ENCODE measurements around the gene WNT3A.

WNT3A gene

DNA sequence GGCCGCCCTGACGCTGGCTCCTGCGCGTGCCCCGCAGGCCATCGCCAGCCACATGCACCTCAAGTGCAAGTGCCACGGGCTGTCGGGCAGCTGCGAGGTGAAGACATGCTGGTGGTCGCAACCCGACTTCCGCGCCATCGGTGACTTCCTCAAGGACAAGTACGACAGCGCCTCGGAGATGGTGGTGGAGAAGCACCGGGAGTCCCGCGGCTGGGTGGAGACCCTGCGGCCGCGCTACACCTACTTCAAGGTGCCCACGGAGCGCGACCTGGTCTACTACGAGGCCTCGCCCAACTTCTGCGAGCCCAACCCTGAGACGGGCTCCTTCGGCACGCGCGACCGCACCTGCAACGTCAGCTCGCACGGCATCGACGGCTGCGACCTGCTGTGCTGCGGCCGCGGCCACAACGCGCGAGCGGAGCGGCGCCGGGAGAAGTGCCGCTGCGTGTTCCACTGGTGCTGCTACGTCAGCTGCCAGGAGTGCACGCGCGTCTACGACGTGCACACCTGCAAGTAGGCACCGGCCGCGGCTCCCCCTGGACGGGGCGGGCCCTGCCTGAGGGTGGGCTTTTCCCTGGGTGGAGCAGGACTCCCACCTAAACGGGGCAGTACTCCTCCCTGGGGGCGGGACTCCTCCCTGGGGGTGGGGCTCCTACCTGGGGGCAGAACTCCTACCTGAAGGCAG is 52.3 kb downstream of the WNT3A start:
- no peak for DNase-seq

DNA sequence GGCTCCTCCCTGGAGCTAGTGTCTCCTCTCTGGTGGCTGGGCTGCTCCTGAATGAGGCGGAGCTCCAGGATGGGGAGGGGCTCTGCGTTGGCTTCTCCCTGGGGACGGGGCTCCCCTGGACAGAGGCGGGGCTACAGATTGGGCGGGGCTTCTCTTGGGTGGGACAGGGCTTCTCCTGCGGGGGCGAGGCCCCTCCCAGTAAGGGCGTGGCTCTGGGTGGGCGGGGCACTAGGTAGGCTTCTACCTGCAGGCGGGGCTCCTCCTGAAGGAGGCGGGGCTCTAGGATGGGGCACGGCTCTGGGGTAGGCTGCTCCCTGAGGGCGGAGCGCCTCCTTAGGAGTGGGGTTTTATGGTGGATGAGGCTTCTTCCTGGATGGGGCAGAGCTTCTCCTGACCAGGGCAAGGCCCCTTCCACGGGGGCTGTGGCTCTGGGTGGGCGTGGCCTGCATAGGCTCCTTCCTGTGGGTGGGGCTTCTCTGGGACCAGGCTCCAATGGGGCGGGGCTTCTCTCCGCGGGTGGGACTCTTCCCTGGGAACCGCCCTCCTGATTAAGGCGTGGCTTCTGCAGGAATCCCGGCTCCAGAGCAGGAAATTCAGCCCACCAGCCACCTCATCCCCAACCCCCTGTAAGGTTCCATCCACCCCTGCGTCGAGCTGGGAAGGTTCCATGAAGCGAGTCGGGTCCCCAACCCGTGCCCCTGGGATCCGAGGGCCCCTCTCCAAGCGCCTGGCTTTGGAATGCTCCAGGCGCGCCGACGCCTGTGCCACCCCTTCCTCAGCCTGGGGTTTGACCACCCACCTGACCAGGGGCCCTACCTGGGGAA is 53.0 kb downstream of the WNT3A start:
- no peak for DNase-seq

DNA sequence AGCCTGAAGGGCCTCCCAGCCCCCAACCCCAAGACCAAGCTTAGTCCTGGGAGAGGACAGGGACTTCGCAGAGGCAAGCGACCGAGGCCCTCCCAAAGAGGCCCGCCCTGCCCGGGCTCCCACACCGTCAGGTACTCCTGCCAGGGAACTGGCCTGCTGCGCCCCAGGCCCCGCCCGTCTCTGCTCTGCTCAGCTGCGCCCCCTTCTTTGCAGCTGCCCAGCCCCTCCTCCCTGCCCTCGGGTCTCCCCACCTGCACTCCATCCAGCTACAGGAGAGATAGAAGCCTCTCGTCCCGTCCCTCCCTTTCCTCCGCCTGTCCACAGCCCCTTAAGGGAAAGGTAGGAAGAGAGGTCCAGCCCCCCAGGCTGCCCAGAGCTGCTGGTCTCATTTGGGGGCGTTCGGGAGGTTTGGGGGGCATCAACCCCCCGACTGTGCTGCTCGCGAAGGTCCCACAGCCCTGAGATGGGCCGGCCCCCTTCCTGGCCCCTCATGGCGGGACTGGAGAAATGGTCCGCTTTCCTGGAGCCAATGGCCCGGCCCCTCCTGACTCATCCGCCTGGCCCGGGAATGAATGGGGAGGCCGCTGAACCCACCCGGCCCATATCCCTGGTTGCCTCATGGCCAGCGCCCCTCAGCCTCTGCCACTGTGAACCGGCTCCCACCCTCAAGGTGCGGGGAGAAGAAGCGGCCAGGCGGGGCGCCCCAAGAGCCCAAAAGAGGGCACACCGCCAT is 53.8 kb downstream of the WNT3A start:
- DNase-seq: no peak

DNA sequence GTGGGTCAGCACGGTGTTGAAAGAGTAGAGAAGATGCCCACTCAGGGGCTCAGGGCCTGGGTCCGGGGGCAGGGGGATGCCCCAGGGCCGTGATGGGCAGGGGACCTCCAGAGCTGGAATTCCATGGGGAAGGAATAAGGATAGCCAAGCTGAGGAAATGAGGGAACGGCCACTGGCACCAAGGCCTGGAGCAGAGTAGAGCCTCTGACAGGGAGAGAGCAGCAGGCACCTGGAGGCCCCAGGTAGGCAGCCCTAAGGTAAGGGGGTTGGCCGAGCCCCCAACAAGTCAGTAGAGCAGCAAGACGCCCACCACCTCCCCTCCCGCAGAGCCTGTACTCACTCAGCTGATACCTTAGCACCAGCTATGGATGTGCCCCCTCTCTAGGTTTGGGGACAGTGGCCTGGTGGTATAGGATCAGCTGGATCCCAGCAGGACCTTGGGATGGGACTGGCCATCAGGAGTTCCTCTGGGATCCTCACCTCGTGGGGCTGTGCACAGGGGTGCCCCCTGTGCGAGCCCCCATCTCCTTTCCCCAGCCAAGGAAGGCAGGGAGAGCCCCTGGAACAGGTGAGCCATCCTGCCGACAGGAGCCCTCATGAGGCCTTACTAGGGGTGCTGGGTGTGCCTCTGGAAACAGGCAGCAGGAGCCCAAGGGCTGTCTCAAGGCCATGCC is 54.8 kb downstream of the WNT3A start:
- DNase-seq: no peak

DNA sequence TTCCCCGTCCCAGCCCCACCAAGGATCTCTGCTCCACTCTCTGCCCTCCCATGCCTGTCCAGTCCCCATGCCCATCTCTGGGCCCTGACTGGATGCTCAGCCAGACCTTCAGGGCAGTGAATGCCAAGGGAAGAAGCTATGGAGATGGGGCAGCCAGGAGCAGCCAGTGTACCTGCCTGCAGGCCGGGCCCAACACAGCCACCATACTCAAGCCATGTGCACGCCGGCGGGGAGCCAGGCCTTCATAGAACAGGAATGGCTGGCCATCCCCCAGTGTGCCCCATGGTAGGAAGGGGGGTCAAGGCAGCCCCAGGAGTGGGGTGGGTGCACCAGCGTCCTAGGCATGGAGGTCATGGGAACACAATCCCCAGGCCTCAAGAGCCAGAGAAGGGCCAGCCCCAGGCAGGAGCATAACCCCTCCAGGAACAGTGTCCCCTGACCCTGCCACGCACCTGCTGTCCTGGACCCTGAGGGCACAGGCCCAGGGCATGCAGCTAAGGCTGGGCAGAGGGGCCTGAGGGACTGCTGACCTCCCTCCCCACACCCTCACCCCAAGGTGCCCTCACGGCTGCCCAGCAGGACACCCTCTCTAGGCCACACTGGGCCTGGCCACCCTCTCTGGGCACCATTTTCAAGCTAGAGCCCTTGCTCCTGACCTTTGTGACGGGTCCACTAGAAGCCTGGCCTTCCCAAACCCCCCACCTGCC is 55.4 kb downstream of the WNT3A start:
- no peak for DNase-seq

DNA sequence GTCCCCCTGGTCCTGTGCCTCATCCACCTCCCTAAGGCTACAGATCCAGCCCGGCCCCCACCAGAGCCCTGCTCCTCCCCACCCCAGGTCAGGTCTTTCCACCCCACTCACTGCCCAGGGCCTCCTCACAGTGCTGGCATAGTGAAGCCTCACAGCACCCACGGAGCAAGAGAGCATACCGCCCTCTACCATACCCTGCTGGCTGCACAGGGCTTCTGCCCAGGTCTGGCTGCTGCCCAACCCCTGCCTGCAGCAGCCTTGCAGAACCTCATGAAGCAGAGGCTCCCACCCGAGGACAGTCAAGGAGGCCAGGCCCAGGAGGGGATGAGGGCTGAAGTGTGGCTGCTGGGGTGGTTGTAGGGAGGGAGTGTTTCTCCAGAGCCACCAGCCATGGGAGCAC is 56.0 kb downstream of the WNT3A start:
- DNase-seq: no peak

DNA sequence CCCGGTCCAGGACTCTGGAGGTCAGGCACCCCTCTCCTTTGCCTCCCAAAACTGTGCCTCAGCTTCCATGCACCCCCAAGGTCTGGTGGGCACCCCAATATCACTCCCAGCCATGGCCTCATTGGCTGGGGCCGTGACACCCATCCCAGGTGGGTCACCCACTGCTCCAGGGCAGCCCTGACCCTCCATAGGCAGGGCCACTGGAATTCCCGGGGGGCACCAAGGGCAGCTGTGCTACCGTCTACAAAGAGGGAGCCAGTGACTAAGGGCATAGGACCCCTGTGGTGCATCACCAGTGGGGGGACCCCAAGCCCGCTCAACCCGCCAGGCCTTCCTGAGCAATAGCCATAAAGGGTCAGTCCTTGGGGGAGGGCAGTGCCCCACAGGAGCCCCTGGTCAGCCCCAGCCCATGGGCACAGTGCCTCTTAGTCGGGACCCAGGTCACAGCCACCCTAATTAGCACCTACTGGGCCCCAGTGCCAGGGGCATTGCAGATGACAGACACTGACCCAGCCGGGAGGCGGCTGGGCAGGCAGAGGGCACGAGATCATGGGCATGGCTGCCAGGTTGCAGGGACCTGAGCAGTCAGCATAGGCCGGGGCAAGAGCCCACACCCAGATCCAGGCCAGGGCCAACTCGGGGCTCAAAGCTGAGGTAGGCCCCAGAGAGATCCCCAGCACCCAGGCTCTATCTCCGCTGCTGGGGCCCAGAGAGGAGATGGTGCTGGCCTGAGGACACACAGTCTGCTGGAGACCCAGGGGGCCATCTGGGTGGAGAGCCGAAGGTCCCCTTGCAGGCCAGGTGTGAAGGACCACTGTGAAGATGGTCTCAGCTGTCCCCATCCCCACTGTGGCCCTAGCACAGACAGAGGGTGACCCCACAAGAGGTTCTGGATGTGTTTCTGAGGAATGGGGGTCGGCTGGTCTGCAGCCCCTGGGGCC is 56.7 kb downstream of the WNT3A start:
- no peak for DNase-seq

DNA sequence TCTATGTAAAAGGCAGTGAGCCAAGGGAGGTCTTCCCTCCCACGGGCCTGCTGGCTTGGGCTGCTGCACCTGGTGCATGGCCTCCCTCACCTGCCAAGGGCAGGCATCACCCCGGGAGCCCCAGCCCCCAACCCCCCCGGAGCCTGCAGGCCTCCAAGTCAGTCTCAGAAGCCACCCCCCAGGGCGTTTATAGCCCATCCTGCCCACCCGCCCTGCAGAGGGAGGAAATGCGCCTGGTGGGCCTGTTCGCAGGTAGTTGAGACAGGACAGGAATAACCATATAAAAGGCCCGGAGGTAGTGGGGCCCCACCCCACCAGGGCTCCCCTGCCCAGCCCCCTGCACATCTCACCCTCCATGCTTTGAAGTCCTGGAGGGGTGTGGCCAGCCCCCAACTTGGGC is 57.5 kb downstream of the WNT3A start:
- no peak for DNase-seq

DNA sequence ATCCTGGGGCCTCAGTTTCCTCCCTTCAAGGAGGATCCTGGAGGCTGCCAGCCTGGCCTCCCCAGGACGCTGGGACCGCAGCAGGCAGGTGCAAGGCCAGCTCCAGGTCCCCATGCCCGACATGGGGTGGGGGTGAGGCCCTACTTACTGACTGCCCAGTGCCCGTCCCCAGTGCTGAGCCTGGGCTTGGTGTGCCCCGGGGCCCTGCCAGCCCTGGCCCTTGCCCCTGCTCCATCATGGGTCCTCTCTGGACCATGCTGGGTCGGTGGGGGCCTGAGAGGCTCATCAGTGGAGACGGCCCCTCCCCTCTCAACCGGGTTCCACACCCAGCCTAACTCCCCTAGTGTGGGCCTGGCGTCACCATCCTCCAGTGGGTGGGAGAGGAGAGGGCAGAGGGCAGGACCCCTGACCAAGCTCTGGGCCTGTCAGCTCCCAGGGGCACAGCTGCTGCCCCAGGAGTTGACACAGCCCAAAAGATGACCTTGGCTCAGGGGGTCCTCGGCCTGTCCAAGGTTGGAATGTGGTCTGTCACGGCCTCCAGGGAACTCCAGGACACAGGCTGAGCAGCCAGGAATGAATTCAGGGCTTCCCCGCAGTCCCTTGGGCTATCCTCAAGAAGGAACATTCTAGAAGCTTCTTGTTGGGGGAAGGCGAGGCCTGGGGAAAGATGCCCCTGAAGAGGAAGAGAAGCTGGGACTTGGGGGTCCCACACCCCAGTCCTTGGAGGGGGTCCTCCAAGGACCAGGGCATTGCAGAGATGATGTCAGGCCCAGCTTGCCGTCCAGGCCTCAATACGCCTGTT is 58.1 kb downstream of the WNT3A start:
- no peak for DNase-seq

DNA sequence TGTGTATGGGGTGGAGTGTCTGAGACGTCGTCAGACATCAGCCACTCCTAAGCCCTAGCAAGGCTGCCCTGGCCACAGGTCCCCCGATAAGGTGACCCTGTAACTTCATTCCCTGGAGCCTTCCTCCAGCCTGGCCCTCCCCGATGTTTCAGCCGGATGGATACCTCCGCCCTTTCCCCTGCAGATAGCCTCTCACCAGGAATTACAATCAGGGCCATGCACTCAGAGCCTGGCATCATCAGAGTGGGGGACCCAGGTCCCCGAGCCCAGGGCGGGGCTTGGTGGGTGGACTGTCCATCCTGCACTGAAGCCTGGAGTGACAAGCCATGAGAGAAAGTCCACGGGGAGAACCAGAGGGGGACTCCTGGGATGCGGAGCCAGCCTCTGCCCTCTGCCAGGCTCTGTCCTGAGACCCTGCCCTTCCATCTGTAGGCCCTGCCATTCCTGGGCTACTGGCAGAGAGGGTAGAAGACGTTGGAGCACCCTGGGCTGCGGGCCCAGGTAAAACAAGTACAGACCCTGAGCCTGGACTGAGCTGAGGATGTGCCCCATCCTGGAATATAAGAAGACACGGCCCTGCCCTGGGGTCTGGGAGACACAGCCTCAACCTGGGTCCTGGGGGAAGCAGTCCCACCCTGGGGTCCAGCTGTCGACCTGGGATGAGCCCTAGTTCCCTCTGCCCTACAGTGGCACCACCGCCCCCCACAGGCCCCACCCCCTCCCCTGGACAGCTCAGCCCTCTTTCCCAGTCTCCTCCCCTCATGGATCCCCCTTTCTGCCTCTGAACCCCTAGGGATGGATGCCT is 58.9 kb downstream of the WNT3A start:
- DNase-seq: no peak

DNA sequence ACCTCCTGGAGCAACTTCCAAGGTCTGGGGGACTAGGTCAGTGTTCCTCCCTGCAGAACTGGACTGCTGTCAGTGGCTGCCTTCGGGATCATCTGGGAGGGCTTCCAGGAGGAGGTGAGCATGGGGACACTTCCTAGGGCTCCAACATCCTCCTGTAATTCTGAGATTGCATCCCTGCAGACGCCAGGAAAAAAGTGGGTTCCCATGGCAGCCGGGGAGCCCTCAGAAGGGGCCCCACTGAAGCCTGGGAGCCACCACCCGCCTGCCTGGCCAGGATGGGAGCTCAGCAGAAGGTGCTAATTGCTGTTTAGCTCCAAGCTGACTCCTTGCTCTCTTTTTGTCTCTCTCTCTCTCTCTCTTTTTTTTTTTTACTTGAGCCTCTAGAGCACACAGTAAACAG is 59.6 kb downstream of the WNT3A start:
- no peak for DNase-seq

DNA sequence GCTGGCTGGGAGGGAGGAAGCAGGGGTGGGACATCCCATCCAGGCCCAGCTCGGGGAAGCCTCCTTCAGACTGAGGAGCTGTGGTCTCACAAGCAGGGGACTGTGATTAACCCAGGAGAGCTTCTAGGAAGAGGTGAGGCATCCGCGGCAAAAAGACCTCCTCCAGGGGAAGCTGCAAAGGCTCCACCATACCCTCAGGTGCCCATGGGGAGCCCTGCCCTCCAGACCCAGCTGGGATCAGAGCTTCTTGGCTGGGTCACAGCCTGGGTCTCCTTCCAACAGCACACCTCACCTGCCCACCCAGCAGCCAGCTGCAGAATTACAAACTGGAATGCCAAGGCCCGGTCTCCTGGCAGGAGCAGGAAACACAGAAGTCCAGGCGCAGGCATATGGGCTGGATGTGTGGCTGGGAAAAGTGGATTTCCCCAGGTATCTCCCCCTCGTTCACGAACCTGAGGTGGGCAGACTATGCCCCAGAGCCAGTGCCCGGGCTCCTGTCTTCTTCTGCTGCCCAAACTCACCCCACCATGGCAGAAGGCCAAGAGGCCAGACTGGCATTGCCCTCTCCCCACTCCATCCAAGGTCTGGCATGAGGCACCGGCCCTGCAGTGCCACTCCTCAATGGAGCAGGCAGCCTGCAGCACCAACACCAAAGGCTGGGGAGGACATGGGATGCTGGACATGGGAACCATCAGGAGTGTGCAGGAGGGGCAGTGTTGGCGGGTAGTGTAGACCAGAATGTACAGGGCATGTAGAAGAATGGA is 60.3 kb downstream of the WNT3A start:
- no peak for DNase-seq

DNA sequence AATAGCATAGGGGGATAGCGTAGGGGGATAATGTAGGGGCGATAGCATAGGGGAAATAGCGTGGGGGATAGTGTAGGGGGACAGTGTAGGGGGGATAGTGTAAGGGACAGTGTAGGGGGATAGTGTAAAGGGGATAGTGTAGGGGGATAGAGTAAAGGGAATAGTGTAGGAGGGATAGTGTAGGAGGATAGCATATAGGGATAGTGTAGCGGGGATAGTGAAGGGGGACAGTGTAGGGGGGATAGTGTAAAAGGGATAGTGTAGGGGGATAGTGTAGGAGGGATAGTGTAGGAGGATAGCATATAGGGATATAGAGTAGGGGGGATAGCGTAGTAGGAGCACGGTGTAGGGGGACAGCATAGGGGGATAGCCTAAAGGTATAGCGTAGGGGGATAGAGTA is 61.6 kb downstream of the WNT3A start:
- DNase-seq: no peak

DNA sequence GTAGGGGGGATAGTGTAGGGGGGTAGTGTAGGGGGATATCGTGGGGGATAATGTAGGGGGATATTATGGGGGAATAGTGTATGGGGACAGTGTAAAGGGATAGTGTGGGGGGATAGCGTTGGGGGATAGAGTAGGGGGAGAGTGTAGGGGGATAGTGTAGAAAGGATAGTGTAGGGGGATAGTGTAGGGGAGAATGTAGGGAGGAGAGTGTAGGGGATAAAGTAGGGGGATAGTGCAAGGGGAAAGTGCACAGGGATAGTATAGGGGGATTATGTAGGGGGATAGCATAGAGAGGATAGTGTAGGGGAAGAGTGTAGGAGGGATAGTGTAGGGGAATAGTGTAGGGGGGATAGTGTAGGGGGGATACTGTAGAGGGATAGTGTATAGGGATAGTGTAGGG is 63.4 kb downstream of the WNT3A start:
- DNase-seq: no peak

DNA sequence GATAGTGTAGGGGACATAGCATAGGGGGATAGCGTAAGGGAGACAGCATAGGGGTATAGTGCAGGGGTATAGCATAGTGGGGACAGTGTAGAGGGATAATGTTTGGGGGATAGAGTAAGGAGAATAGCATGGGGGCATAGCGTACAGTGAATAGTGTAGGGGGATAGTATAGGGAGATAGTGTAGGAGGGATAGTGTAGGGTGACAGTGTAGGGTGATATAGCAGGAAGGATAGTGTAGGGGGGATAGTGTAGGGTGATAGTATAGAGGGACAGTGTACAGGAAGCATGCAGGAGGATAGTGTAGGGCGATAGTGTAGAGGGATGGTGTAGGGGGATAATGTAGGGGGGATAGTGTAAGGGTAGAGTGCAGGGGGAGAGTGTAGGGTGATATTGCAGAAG is 64.1 kb downstream of the WNT3A start:
- no peak for DNase-seq

DNA sequence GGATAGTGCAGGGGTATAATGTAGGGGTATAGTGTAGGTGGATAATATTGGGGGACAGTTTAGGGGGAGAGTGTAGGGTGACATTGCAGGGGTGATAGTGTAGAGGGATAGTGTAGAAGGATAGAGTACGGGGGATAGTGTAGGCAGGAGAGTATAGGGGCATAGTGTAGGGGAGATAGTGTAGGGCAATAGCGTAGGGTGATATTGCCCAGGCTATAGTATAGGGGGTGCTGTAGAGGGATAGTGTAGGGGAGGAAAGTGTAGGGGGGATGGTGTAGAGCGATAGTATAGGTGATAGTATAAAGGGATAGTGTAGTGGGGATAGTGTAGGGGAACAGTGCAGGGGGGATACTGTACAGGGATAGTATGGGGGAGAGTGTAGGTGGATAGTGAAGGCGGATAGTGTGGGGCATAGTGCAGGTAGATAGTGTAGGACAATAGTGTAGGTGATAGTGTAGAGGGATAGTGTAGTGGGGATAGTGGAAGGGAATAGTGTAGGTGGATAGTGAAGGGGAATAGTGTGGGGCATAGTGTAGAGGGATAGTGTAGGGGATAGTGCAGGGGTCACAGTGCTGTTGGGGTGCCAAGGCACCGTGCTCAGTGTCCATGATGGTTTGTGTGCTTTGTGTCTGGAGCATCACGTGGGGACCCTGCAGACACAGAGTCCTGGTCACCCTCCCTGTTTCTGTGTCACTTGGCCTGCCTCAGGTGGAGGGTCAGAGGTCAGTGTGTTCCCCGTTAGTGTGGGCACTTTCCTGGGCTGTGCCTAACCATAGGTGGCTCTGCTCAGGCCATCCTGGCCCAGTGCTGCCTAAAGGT is 65.2 kb downstream of the WNT3A start:
- DNase-seq: no peak

DNA sequence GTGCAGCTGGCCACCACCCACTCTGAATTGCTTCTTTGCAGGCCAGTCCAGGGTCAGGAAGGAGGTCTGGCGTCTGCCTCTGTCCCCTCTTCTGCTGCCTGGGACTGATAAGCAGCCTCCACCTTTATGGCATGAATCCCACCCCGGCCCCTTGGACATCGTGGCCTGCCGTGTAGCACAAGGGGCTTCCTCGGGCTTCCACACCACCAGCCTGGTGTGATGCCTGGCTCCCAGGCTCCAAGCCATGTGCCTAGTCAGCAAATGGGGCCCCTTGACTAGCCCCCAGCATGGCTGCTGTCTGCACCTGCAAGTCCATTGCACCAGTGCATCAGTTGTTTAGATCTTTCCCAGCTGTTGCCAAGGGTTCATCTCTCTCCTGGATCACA is 65.9 kb downstream of the WNT3A start:
- no peak for DNase-seq

All from hippocampal formation (tissue), 2 donors.